ENCODE results near the gene SLC16A3. TPM values are rescaled to one million over a fixed set of nuclear protein-coding genes. Genes with fewer than 3 reads are reported as not detected.

The SLC16A3 gene
- total and polyA plus RNA-seq, 10 of the 15 experiments (the other 5 are each of a cell fraction or from before 2014, with no cell fraction given), result 0.10 to 46.5 (median 8.0) TPM

DNA sequence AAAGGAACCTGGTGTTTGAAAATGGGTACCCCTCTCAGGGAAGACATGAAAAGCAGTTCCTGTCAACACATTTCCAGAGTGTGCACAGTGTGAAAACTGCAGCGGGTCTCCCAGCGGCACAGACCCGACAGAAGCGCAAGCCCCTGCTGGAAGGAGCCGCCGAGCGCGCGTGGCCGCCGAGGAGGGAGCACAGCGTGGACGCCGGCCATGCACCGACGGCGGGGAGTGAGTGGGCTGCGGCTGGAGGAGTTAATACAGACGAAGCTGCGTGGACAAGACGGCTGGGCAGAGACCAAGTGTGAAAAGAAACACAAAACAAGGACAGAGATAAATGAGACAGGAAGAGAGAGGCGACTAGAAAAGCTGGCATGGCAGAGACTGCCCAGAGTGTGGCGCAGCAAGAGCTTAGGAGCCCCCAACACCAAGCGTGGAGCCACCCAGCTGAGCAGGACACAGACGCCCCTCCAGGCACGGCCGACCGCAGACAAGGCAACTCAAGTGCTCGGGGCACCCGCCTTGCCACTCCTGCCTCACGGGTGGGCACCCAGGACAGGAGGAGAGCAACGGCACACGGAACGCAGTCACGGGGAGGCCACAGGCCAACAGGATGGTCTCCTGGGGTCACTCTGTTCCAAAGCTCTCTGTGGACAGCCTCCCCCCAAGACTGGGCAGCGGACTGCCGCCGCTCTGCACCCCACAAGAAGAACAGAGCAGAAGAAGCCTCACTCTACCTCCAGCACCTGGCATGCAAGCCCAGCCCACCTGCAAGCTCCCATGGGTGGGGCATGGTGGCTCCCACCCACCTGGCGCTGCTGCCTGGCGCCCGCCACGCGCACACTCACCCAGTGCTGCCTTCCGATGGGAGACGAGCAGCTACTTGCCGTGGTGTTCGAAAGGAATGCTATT, 16.5 kb downstream of the SLC16A3 start:
- no peak overlapping the region for H2AFZ ChIP-seq (ENCODE audit: control insufficient read depth, low read depth, low read length)
- ATAC-seq (no peak), FAIRE-seq (no peak), DNase-seq (ENCODE audit: low read depth, low spot score) (no peak)
- CTCF ChIA-PET, result no interaction called here
- WGBS (ENCODE audit: insufficient coverage, insufficient replicate concordance, low lambda C conversion rate, missing lambda C conversion rate), result 92% methylated on average over 47 of the region's 47 CpGs
- H3K4me3 ChIP-seq, result no peak overlapping the region
- BruUV-seq (replicated peaks), result no TSS peak
- in situ Hi-C loops (cut with MboI) (no loop called here), intact Hi-C loops (cut with micrococcal nuclease; ENCODE audit: unreplicated experiment) (no loop called here)
- no peak overlapping the region for H3K4me2 ChIP-seq (ENCODE audit: control insufficient read depth, insufficient read depth)
- SMC1A ChIA-PET (ENCODE audit: uncharacterized antibody, unreplicated experiment), result no interaction called here
- POLR2A ChIA-PET, result no interaction called here
- RAD21 ChIA-PET (ENCODE audit: unreplicated experiment), result no interaction called here
- H3K9ac ChIP-seq (ENCODE audit: control insufficient read depth, insufficient read depth, low read length), result no peak overlapping the region
- TF ChIP-seq SRF (IDR thresholded peaks at IDR 0.05; ENCODE audit: low read depth in 2 of 2, low read length in 2 of 2), result no peak
- no peak for TF ChIP-seq BRCA1 (IDR thresholded peaks at IDR 0.05; ENCODE audit: low read depth, low read length)
- peak; percentile 61 for TF ChIP-seq POLR2AphosphoS5 (IDR thresholded peaks at IDR 0.05; ENCODE audit: low read length)
- TF ChIP-seq NR2C1 (IDR thresholded peaks at IDR 0.05), result no peak
- TF ChIP-seq, protein P1, sequence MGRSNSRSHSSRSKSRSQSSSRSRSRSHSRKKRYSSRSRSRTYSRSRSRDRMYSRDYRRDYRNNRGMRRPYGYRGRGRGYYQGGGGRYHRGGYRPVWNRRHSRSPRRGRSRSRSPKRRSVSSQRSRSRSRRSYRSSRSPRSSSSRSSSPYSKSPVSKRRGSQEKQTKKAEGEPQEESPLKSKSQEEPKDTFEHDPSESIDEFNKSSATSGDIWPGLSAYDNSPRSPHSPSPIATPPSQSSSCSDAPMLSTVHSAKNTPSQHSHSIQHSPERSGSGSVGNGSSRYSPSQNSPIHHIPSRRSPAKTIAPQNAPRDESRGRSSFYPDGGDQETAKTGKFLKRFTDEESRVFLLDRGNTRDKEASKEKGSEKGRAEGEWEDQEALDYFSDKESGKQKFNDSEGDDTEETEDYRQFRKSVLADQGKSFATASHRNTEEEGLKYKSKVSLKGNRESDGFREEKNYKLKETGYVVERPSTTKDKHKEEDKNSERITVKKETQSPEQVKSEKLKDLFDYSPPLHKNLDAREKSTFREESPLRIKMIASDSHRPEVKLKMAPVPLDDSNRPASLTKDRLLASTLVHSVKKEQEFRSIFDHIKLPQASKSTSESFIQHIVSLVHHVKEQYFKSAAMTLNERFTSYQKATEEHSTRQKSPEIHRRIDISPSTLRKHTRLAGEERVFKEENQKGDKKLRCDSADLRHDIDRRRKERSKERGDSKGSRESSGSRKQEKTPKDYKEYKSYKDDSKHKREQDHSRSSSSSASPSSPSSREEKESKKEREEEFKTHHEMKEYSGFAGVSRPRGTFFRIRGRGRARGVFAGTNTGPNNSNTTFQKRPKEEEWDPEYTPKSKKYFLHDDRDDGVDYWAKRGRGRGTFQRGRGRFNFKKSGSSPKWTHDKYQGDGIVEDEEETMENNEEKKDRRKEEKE (IDR thresholded peaks at IDR 0.05), result no peak
- TF ChIP-seq ZNF687 (IDR thresholded peaks at IDR 0.05), result no peak
- no peak for TF ChIP-seq YBX1 (IDR thresholded peaks at IDR 0.05)
- TF ChIP-seq POLR2AphosphoS2 (IDR thresholded peaks at IDR 0.05; ENCODE audit: low read depth, low read length), result peak; percentile 83
- TF ChIP-seq POLR2A (IDR thresholded peaks at IDR 0.05; ENCODE audit: low read depth, low read length), result peak; percentile 75
- TF ChIP-seq, protein P2, sequence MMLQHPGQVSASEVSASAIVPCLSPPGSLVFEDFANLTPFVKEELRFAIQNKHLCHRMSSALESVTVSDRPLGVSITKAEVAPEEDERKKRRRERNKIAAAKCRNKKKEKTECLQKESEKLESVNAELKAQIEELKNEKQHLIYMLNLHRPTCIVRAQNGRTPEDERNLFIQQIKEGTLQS (IDR thresholded peaks at IDR 0.05; ENCODE audit: borderline replicate concordance, extremely low read depth, low read depth, low read length), result no peak
- no peak for TF ChIP-seq SMAD5 (IDR thresholded peaks at IDR 0.05; ENCODE audit: low read depth)
- TF ChIP-seq TBL1XR1 (IDR thresholded peaks at IDR 0.05; ENCODE audit: low read depth, low read length), result no peak
- TF ChIP-seq, protein P3, sequence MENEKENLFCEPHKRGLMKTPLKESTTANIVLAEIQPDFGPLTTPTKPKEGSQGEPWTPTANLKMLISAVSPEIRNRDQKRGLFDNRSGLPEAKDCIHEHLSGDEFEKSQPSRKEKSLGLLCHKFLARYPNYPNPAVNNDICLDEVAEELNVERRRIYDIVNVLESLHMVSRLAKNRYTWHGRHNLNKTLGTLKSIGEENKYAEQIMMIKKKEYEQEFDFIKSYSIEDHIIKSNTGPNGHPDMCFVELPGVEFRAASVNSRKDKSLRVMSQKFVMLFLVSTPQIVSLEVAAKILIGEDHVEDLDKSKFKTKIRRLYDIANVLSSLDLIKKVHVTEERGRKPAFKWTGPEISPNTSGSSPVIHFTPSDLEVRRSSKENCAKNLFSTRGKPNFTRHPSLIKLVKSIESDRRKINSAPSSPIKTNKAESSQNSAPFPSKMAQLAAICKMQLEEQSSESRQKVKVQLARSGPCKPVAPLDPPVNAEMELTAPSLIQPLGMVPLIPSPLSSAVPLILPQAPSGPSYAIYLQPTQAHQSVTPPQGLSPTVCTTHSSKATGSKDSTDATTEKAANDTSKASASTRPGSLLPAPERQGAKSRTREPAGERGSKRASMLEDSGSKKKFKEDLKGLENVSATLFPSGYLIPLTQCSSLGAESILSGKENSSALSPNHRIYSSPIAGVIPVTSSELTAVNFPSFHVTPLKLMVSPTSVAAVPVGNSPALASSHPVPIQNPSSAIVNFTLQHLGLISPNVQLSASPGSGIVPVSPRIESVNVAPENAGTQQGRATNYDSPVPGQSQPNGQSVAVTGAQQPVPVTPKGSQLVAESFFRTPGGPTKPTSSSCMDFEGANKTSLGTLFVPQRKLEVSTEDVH (IDR thresholded peaks at IDR 0.05; ENCODE audit: low read depth, partially characterized antibody), result no peak
- TF ChIP-seq RFX5 (IDR thresholded peaks at IDR 0.05; ENCODE audit: low read depth, low read length), result no peak
- H3K4me1 ChIP-seq (ENCODE audit: control insufficient read depth, insufficient read depth, low read length), result peaks cover 14% of the 10 kb centered on the region
- peaks cover 29 to 65% of the 10 kb centered on the region in 2 experiments for H3K36me3 ChIP-seq (ENCODE audit: control insufficient read depth in 2 of 2, insufficient read depth in 2 of 2, low read length in 1 of 2)
- peaks cover 5% of the 10 kb centered on the region for H4K20me1 ChIP-seq (ENCODE audit: control insufficient read depth, insufficient read depth)
- no peaks in the 10 kb centered on the region for H3K27me3 ChIP-seq (replicated peaks in 1 of 2; ENCODE audit: control insufficient read depth in 2 of 2, insufficient read depth in 2 of 2, low read length in 1 of 2)
- H3K27ac ChIP-seq (ENCODE audit: control insufficient read depth, insufficient read depth), result no peak overlapping the region
- H3K79me2 ChIP-seq (ENCODE audit: control insufficient read depth, insufficient read depth, low read length), result no peaks in the 10 kb centered on the region
- no peaks in the 10 kb centered on the region for H3K9me3 ChIP-seq (replicated peaks; ENCODE audit: control insufficient read depth, insufficient read depth, low read length)
